AG04449 (cell line): ENCODE measurements around the gene PLEKHD1.
A peak's percentile ranks its signal among the peaks of the same experiment; 100 is the strongest.

Experiments
- CTCF ChIA-PET: fragments of 350-600 bp; formaldehyde crosslinking; extraction: SDS; loops from one replicate; lab custom pipeline; 2021; ENCODE audit warnings: antibody characterized with exemption; lab: Yijun Ruan, JAX
- POLR2A ChIA-PET: fragments of 400-600, 350-600 bp; formaldehyde crosslinking; extraction: SDS; loops from one replicate; lab custom pipeline; 2020; ENCODE audit warnings: antibody characterized with exemption, inconsistent platforms; lab: Yijun Ruan, JAX
- DNase-seq: peaks from one replicate; pipeline ENCODE4 v3.0.0-alpha.2; 2010; ENCODE audit warnings: low read depth, low spot score
- H3K4me3 ChIP-seq: 2 replicates; pipeline ENCODE4 v1.5.1; 2011; ENCODE audit warnings: low read depth, mild to moderate bottlenecking, control low read depth, low read length
- TF ChIP-seq, protein P1 (sequence below): IDR thresholded peaks from one replicate; pipeline ENCODE4 v1.5.1; 2011; ENCODE audit warnings: mild to moderate bottlenecking, moderate library complexity, low read length, control low read depth, inconsistent platforms; ENCODE audit not compliant: insufficient read depth; ENCODE audit errors: missing control alignments

The PLEKHD1 gene

GRCh38 chr14:69570836-69571330, 86.4 kb downstream of the PLEKHD1 start:
- TF ChIP-seq, protein P1, sequence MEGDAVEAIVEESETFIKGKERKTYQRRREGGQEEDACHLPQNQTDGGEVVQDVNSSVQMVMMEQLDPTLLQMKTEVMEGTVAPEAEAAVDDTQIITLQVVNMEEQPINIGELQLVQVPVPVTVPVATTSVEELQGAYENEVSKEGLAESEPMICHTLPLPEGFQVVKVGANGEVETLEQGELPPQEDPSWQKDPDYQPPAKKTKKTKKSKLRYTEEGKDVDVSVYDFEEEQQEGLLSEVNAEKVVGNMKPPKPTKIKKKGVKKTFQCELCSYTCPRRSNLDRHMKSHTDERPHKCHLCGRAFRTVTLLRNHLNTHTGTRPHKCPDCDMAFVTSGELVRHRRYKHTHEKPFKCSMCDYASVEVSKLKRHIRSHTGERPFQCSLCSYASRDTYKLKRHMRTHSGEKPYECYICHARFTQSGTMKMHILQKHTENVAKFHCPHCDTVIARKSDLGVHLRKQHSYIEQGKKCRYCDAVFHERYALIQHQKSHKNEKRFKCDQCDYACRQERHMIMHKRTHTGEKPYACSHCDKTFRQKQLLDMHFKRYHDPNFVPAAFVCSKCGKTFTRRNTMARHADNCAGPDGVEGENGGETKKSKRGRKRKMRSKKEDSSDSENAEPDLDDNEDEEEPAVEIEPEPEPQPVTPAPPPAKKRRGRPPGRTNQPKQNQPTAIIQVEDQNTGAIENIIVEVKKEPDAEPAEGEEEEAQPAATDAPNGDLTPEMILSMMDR: no peak
- POLR2A ChIA-PET: no interaction called here
- DNase-seq: no peak
- no peak overlapping the region for H3K4me3 ChIP-seq
- CTCF ChIA-PET: interaction anchor here (1.0 to 7.9 kb wide), 10 partner anchors 7 to 329 kb away, joined by 3 to 55 read pairs (median 6); no protein-coding TSS in a partner anchor

DNA sequence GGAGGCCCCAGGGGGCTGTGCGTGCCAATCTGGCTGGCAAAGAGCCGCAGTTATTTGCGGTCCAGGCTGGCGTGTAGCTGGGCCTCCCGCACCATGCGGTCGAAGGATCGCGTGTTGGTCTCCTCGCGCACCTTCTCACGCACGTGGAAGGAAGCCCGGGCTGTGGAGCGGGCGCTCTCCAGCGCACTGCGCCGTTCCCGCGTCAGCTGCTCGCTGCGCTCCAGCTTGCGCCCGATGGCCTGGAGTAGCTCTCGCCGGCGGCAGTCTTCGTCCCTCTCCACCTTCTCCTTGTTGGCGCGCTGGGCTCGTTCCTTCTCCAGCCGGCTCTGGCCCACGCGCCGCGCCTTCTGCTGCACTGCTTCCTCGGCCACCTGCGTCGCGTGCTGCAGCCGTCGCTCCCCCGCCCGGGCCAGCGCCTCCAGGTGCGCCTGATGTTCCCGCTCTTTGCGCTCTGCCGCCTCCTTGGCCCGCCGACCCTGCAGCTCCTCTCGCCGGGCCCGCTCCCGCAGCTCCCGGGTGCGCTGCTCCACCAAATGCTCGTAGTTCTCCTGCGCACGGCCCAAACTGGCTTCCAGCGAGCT, 87.0 kb downstream of the PLEKHD1 start:
- POLR2A ChIA-PET: interaction anchor here (0.7 kb wide), 1 partner anchor 192 kb away, joined by 4 read pairs; no protein-coding TSS in a partner anchor

DNA sequence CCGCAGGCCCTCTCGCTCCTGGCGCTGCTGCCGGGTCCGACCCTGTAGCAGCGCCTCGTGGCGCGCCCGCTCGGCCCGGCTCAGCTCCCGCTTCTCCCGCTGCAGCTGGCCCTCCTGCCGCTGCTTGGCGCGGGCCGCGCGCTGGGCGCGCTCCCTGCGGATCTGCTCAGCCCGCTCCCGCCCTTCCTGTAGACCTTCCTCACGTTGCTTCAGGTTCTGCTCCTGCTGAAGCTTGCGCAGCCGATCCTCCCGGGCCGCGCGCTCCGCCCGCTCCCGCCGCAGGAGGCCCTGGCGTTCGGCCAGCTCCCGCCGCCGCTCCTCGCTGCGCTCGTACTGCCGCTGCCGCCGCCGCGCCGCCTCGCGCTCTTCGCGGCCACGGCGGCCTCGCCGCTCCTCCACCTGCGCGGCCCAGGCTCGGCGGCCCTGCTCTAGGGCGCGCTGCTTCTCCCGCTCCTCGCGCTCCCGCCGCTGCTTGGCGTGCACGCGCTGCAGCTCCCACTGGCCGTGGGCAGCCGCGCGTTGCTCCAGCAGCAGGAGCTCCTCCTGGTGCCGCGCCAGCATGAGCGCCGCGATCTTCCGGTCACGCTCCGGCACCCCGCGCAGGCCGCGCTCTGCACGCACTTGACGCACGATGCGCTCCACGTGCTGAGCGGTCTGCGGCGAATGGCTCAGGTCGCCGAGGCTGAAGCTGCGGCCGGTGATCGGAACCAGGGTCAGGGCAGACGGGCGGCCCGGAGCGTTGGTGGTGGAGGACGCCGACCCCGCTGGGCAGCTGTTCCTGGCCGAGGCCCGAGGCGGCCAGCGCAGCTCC, 87.7 kb downstream of the PLEKHD1 start:
- DNase-seq: no peak
- TF ChIP-seq, protein P1: no peak
- POLR2A ChIA-PET: interaction anchor here (0.7 kb wide), 1 partner anchor 193 kb away, joined by 4 read pairs; no protein-coding TSS in a partner anchor
- H3K4me3 ChIP-seq: peak overlapping the region; percentile 41
- CTCF ChIA-PET: interaction anchor here (0.9 to 7.9 kb wide), 19 partner anchors 8 to 330 kb away, joined by 3 to 55 read pairs (median 7); no protein-coding TSS in a partner anchor

More for the DNA sequence above, 87.0 kb downstream of the PLEKHD1 start:
- no peak for DNase-seq
- H3K4me3 ChIP-seq: peak overlapping the region; percentile 41
- TF ChIP-seq, protein P1: no peak
- CTCF ChIA-PET: interaction anchor here (0.9 to 7.9 kb wide), 13 partner anchors 8 to 329 kb away, joined by 3 to 55 read pairs (median 5); no protein-coding TSS in a partner anchor

DNA sequence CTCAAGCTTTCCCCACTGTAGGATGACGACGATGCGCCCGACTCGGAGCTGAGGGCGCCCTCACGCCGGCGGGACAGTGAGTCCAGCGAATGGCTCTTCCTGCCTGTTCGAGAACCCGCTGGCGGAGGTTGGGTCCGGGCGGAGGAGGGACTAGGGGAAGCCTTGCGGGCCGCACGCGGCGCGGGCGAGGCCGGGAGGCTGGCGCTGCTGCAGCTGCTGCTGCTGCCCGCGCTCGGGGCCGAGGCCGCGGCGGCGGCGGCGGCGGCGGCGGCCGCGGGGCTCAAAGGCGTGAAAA, 88.3 kb downstream of the PLEKHD1 start:
- ChIA-PET CTCF (interaction anchor here (1.0 to 7.9 kb wide), 14 partner anchors 8 to 330 kb away, joined by 3 to 55 read pairs (median 10); no protein-coding TSS in a partner anchor), POLR2A (no interaction called here)
- TF ChIP-seq, protein P1: no peak
- no peak overlapping the region; the same call in 1 of the 2 replicates for H3K4me3 ChIP-seq
- DNase-seq: no peak

DNA sequence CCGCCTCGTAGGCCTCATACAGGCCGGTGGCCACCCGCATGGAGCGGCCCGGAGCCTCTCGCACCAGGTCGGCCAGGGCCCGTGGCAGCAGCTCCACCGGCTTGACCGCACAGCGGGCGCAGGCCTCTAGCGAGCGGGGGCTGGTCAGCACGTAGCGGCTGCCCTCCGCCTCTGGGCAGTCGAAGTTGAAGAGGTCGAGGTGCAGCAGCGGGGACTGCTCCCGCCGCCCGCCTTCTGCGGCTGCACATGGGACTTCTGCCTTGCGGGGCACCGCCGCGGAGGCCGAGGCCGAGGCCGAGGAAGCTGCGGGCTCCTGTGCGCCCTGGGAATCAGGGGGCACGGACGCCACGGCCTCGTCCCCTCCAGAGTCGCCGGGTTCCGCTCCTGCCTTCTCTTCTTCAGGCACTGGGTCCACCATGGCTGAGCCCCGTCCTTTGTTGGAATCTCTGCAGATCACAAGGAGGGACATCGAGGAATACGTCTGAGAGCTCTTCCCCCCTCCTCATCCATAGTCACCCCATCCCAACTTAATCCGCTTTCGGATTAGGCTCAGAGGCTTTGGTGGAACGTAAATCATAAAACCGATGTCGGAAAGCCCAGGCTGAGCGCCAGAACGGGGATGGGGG, 88.8 kb downstream of the PLEKHD1 start:
- no peak overlapping the region for H3K4me3 ChIP-seq
- ChIA-PET POLR2A (no interaction called here), CTCF (interaction anchor here (1.0 to 7.9 kb wide), 16 partner anchors 10 to 335 kb away, joined by 3 to 55 read pairs (median 10); no protein-coding TSS in a partner anchor)
- TF ChIP-seq, protein P1: no peak
- no peak for DNase-seq
